GM10248 (cell line): Measurements from ENCODE around the gene TEX22.

ENCODE experiments used
- CTCF ChIA-PET: fragments of 300-600 bp; sonication (Branson Sonifier 250); formaldehyde crosslinking; extraction: SDS; loops from one replicate; lab custom pipeline; 2021; ENCODE audit warnings: antibody characterized with exemption; lab: Yijun Ruan, JAX
- POLR2A ChIA-PET: fragments of 350-650 bp; sonication (Branson Sonifier 250); formaldehyde crosslinking; extraction: SDS; loops from one replicate; lab custom pipeline; 2020; ENCODE audit warnings: antibody characterized with exemption; lab: Yijun Ruan, JAX
- DNase-seq: peaks from one replicate; pipeline ENCODE4 v3.0.0; 2012; ENCODE audit errors: extremely low spot score
- CTCF ChIP-seq: IDR thresholded peaks from 2 replicates; pipeline ENCODE4 v1.5.1; 2012; ENCODE audit warnings: mild to moderate bottlenecking, low read depth; ENCODE audit errors: extremely low read depth, missing control alignments, control extremely low read depth

Gene TEX22

GRCh38 chr14:105351920-105352851 is 46.2 kb upstream of the TEX22 start:
- peak; percentile 93 for TF ChIP-seq CTCF
- DNase-seq: peak; percentile 94
- ChIA-PET POLR2A (no interaction called here), CTCF (interaction anchor here (0.7 to 3.2 kb wide), 22 partner anchors 10 to 456 kb away, joined by 3 to 31 read pairs (median 3); partner anchors contain the start of genes BTBD6 and PACS2)

- CTCF ChIA-PET: no interaction called here
- no peak for DNase-seq
Measured at GRCh38 chr14:105353136-105353535, 45.2 kb upstream of the TEX22 start.

GRCh38 chr14:105354541-105354940 is 43.8 kb upstream of the TEX22 start:
- ChIA-PET CTCF (interaction anchor here (0.9 kb wide), 1 partner anchor 178 kb away, joined by 3 read pairs; no protein-coding TSS in a partner anchor), POLR2A (no interaction called here)
- TF ChIP-seq CTCF: no peak
- DNase-seq: no peak

More at GRCh38 chr14:105353136-105353535, 45.2 kb upstream of the TEX22 start:
- TF ChIP-seq CTCF: no peak
- POLR2A ChIA-PET: no interaction called here

- ChIA-PET POLR2A (no interaction called here), CTCF (no interaction called here)
- TF ChIP-seq CTCF: no peak
- DNase-seq: no peak
Measured at GRCh38 chr14:105355049-105355575, 43.2 kb upstream of the TEX22 start.

GRCh38 chr14:105355850-105356604 is 42.3 kb upstream of the TEX22 start:
- ChIA-PET CTCF (no interaction called here), POLR2A (no interaction called here)
- TF ChIP-seq CTCF: no peak
- no peak for DNase-seq

- DNase-seq: no peak
- POLR2A ChIA-PET: no interaction called here
- no peak for TF ChIP-seq CTCF
- CTCF ChIA-PET: no interaction called here
Measured at GRCh38 chr14:105356927-105357326, 41.4 kb upstream of the TEX22 start.
